HEK293 (cell line): Measurements from ENCODE around the gene HHIPL1.
A peak's percentile ranks its signal among the peaks of the same experiment; 100 is the strongest.

Experiments used
- CTCF ChIA-PET: fragments of 350-600 bp; formaldehyde crosslinking; extraction: SDS; loops from one replicate; lab custom pipeline; 2021; ENCODE audit warnings: antibody characterized with exemption; lab: Yijun Ruan, JAX
- POLR2A ChIA-PET: fragments of 300-600 bp; formaldehyde crosslinking; extraction: SDS; loops from one replicate; lab custom pipeline; 2020; ENCODE audit warnings: antibody characterized with exemption, inconsistent platforms; lab: Yijun Ruan, JAX
- H3K27ac ChIP-seq: fragments of 200-500 bp; sonication (Bioruptor generic); 2 replicates; pipeline ENCODE4 v1.5.1; 2014; ENCODE audit warnings: low read depth, low read length, control low read depth, inconsistent platforms; ENCODE audit errors: extremely low read depth
- H3K36me3 ChIP-seq, 2 experiments: fragments of 200-500 bp in 1 of 2; sonication (Bioruptor generic) in 1 of 2; 1 replicate in 1 of 2; 2 replicates in 1 of 2; pipeline ENCODE4 v1.5.1; 2014 to 2017; ENCODE audit warnings: inconsistent platforms in 2 of 2, low read length in 2 of 2; ENCODE audit not compliant: control insufficient read depth in 2 of 2, insufficient read depth in 1 of 2
- H3K4me1 ChIP-seq: fragments of 200-500 bp; sonication (Bioruptor generic); 2 replicates; pipeline ENCODE4 v1.5.1; 2014; ENCODE audit warnings: mild to moderate bottlenecking, low read length, inconsistent platforms; ENCODE audit not compliant: control insufficient read depth, insufficient read depth
- H3K4me3 ChIP-seq: 2 replicates; pipeline ENCODE4 v1.5.1; 2011; ENCODE audit warnings: low read depth, mild to moderate bottlenecking, control low read depth, low read length, moderate library complexity
- H3K9me3 ChIP-seq: fragments of 200-500 bp; sonication (Bioruptor generic); 2 replicates; pipeline ENCODE4 v1.5.1; 2014; ENCODE audit warnings: low read depth, low read length, inconsistent platforms; ENCODE audit not compliant: control insufficient read depth, insufficient read depth
- KLF9 ChIP-seq: fragments of 450-650 bp; formaldehyde crosslinking; IDR thresholded peaks from 2 replicates; pipeline ENCODE4 v1.5.1; 2016; ENCODE audit warnings: missing biosample characterization, missing genetic modification characterization, low read depth
- WT1 ChIP-seq: fragments of 450-650 bp; formaldehyde crosslinking; IDR thresholded peaks from 2 replicates; pipeline ENCODE4 v1.5.1; 2016; ENCODE audit warnings: missing biosample characterization, missing genetic modification characterization
- ZBTB8A ChIP-seq: fragments of 450-650 bp; formaldehyde crosslinking; IDR thresholded peaks from 2 replicates; pipeline ENCODE4 v1.5.1; 2016; ENCODE audit warnings: missing biosample characterization, missing genetic modification characterization
- ZFP37 ChIP-seq: fragments of 450-650 bp; formaldehyde crosslinking; IDR thresholded peaks from 2 replicates; pipeline ENCODE4 v1.5.1; 2016; ENCODE audit warnings: missing biosample characterization, missing genetic modification characterization
- ZNF121 ChIP-seq: fragments of 450-650 bp; formaldehyde crosslinking; IDR thresholded peaks from 2 replicates; pipeline ENCODE4 v1.5.1; 2016; ENCODE audit warnings: missing biosample characterization, missing genetic modification characterization
- ZNF140 ChIP-seq: fragments of 450-650 bp; formaldehyde crosslinking; IDR thresholded peaks from 2 replicates; pipeline ENCODE4 v1.5.1; 2016; ENCODE audit warnings: missing biosample characterization, missing genetic modification characterization
- ZNF211 ChIP-seq: fragments of 450-650 bp; formaldehyde crosslinking; IDR thresholded peaks from 2 replicates; pipeline ENCODE4 v1.5.1; 2016; ENCODE audit warnings: low read depth, missing biosample characterization, missing genetic modification characterization
- ZNF354C ChIP-seq: fragments of 450-650 bp; formaldehyde crosslinking; IDR thresholded peaks from 2 replicates; pipeline ENCODE4 v1.5.1; 2016; ENCODE audit warnings: missing biosample characterization, missing genetic modification characterization, low read depth, borderline replicate concordance
- ZNF48 ChIP-seq: fragments of 450-650 bp; formaldehyde crosslinking; IDR thresholded peaks from 2 replicates; pipeline ENCODE4 v1.5.1; 2016; ENCODE audit warnings: missing biosample characterization, missing genetic modification characterization
- ZNF510 ChIP-seq: fragments of 450-650 bp; formaldehyde crosslinking; IDR thresholded peaks from 2 replicates; pipeline ENCODE4 v1.5.1; 2018; ENCODE audit warnings: mild to moderate bottlenecking, missing genetic modification characterization, missing biosample characterization; ENCODE audit not compliant: insufficient replicate concordance
- ZNF596 ChIP-seq: fragments of 450-650 bp; IDR thresholded peaks from 2 replicates; pipeline ENCODE4 v1.5.0; 2018; ENCODE audit warnings: missing biosample characterization, mild to moderate bottlenecking, missing genetic modification characterization, moderate library complexity
- ZNF610 ChIP-seq: fragments of 450-650 bp; formaldehyde crosslinking; IDR thresholded peaks from 2 replicates; pipeline ENCODE4 v1.5.1; 2016; ENCODE audit warnings: missing biosample characterization, missing genetic modification characterization, borderline replicate concordance
- ZNF843 ChIP-seq: fragments of 450-650 bp; formaldehyde crosslinking; IDR thresholded peaks from 2 replicates; pipeline ENCODE4 v1.5.1; 2016; ENCODE audit warnings: missing biosample characterization, missing genetic modification characterization
- TF ChIP-seq, protein P1 (sequence below): fragments of 450-650 bp; formaldehyde crosslinking; IDR thresholded peaks from 2 replicates; pipeline ENCODE4 v1.5.1; 2016; ENCODE audit warnings: missing biosample characterization, missing genetic modification characterization, low read depth
- TF ChIP-seq, protein P2 (sequence below): fragments of 450-650 bp; formaldehyde crosslinking; IDR thresholded peaks from 2 replicates; pipeline ENCODE4 v1.5.1; 2016; ENCODE audit warnings: missing biosample characterization, missing genetic modification characterization
- TF ChIP-seq, protein P3 (sequence below): fragments of 450-650 bp; formaldehyde crosslinking; IDR thresholded peaks from 2 replicates; pipeline ENCODE4 v1.5.1; 2016; ENCODE audit warnings: missing biosample characterization, missing genetic modification characterization
- TF ChIP-seq, protein P4 (sequence below): fragments of 450-650 bp; formaldehyde crosslinking; IDR thresholded peaks from 2 replicates; pipeline ENCODE4 v1.5.1; 2016; ENCODE audit warnings: missing biosample characterization, missing genetic modification characterization

The HHIPL1 gene

DNA sequence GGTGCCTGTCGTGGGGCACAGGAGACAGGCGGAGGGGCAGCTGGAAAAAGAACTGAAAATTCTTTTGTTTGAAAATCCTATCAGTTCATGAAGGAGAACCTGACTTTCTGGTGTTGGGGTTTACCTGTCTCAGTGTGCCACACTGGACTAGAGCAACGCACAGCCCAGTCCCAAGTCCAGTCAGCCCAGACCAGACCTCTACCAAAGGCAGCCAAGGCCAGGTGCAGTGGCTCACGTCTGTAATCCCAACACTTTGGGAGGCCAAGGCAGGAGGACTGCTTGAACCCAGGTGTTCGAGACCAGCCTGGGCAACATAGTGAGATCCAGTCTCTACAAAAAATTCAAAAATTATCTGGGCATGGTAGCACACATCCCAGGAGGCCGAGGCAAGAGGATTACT, 45.5 kb upstream of the HHIPL1 start:
- POLR2A ChIA-PET, result interaction anchor here (0.9 kb wide), 1 partner anchor 25 kb away, joined by 3 read pairs; no protein-coding TSS in a partner anchor

DNA sequence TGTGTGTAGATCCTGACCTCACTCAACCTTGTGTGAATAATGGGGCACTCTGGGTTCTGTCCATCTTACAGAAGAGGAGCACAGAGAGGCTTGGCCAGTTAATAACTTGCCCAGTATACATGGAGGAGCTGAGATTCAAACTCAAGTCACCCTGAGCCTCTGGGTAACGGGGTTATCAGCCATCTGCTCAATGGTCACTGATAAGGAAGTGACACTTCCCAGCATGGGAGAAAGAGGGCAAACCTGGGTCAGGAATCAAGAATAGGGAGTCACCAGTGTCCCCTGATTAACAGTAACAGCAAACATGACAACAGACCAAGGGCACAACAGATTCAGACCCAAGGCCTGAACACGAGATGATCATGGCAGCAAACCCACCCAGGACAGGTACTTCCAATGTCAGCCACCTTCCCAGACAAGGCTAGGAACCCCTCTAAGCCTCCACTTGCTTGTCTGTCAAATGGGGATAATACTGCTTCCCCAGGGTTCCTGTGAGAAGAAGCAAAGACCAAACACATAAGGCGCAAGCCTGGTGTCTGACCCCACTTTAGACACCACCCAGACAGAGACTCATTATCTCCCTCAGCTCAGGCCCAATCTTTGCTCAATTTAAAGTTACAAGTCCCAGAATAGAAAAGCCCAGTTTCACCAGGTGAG, 44.6 kb upstream of the HHIPL1 start:
- CTCF ChIA-PET, result interaction anchor here (0.7 to 2.0 kb wide), 5 partner anchors 9 to 458 kb away, joined by 3 to 6 read pairs (median 3); no protein-coding TSS in a partner anchor
- H3K27ac ChIP-seq, result no peak overlapping the region
- H3K4me3 ChIP-seq, result no peak overlapping the region
- peaks cover 0 to 4% of the 10 kb centered on the region in 2 experiments; a peak in 1 of 3 replicates for H3K36me3 ChIP-seq
- POLR2A ChIA-PET, result no interaction called here
- TF ChIP-seq ZNF843 (tag by site-specific recombination) (no peak), ZNF610 (tag by site-specific recombination) (no peak), WT1 (tag by site-specific recombination) (no peak), ZFP37 (tag by site-specific recombination) (no peak), ZNF140 (tag by site-specific recombination) (no peak), ZNF48 (tag by site-specific recombination) (no peak), ZNF211 (tag by site-specific recombination) (no peak), KLF9 (tag by site-specific recombination) (no peak), ZNF596 (tag by site-specific recombination) (no peak)
- TF ChIP-seq, protein P1, sequence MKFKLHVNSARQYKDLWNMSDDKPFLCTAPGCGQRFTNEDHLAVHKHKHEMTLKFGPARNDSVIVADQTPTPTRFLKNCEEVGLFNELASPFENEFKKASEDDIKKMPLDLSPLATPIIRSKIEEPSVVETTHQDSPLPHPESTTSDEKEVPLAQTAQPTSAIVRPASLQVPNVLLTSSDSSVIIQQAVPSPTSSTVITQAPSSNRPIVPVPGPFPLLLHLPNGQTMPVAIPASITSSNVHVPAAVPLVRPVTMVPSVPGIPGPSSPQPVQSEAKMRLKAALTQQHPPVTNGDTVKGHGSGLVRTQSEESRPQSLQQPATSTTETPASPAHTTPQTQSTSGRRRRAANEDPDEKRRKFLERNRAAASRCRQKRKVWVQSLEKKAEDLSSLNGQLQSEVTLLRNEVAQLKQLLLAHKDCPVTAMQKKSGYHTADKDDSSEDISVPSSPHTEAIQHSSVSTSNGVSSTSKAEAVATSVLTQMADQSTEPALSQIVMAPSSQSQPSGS (tag by site-specific recombination), result no peak
- TF ChIP-seq, protein P2, sequence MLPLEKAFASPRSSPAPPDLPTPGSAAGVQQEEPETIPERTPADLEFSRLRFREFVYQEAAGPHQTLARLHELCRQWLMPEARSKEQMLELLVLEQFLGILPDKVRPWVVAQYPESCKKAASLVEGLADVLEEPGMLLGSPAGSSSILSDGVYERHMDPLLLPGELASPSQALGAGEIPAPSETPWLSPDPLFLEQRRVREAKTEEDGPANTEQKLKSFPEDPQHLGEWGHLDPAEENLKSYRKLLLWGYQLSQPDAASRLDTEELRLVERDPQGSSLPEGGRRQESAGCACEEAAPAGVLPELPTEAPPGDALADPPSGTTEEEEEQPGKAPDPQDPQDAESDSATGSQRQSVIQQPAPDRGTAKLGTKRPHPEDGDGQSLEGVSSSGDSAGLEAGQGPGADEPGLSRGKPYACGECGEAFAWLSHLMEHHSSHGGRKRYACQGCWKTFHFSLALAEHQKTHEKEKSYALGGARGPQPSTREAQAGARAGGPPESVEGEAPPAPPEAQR (tag by site-specific recombination), result no peak
- TF ChIP-seq, protein P3, sequence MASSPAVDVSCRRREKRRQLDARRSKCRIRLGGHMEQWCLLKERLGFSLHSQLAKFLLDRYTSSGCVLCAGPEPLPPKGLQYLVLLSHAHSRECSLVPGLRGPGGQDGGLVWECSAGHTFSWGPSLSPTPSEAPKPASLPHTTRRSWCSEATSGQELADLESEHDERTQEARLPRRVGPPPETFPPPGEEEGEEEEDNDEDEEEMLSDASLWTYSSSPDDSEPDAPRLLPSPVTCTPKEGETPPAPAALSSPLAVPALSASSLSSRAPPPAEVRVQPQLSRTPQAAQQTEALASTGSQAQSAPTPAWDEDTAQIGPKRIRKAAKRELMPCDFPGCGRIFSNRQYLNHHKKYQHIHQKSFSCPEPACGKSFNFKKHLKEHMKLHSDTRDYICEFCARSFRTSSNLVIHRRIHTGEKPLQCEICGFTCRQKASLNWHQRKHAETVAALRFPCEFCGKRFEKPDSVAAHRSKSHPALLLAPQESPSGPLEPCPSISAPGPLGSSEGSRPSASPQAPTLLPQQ, result no peak
- TF ChIP-seq, protein P4, sequence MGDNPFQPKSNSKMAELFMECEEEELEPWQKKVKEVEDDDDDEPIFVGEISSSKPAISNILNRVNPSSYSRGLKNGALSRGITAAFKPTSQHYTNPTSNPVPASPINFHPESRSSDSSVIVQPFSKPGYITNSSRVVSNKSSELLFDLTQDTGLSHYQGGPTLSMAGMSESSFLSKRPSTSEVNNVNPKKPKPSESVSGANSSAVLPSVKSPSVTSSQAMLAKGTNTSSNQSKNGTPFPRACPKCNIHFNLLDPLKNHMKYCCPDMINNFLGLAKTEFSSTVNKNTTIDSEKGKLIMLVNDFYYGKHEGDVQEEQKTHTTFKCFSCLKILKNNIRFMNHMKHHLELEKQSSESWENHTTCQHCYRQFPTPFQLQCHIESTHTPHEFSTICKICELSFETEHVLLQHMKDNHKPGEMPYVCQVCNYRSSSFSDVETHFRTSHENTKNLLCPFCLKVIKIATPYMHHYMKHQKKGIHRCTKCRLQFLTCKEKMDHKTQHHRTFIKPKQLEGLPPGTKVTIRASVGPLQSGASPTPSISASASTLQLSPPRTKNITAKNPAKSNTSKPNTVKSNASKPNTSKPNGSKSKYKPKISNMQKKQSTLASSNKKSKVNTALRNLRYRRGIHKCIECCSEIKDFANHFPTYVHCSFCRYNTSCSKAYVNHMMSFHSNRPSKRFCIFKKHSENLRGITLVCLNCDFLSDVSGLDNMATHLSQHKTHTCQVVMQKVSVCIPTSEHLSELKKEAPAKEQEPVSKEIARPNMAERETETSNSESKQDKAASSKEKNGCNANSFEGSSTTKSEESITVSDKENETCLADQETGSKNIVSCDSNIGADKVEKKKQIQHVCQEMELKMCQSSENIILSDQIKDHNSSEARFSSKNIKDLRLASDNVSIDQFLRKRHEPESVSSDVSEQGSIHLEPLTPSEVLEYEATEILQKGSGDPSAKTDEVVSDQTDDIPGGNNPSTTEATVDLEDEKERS, result no peak
- peaks cover 10% of the 10 kb centered on the region for H3K4me1 ChIP-seq
- H3K9me3 ChIP-seq, result no peaks in the 10 kb centered on the region

More for the DNA sequence above, 45.5 kb upstream of the HHIPL1 start:
- no peaks in the 10 kb centered on the region for H3K9me3 ChIP-seq
- H3K36me3 ChIP-seq, result peaks cover 0 to 4% of the 10 kb centered on the region in 2 experiments; a peak in 1 of 3 replicates
- CTCF ChIA-PET, result interaction anchor here (2.0 kb wide), 1 partner anchor 24 kb away, joined by 6 read pairs; no protein-coding TSS in a partner anchor
- TF ChIP-seq, protein P4, result no peak
- TF ChIP-seq ZBTB8A (tag by site-specific recombination) (0 out of 2 replicates have a peak, but pooled peaks have one; percentile 33), ZNF354C (tag by site-specific recombination) (no peak), ZNF510 (tag by site-specific recombination) (no peak), ZNF121 (tag by site-specific recombination) (peak; percentile 88)
- no peak overlapping the region for H3K4me3 ChIP-seq
- peaks cover 10% of the 10 kb centered on the region for H3K4me1 ChIP-seq
- no peak overlapping the region for H3K27ac ChIP-seq
